Measurements from ENCODE around the gene PHETA1. TPM values are rescaled to one million over a fixed set of nuclear protein-coding genes. Genes with fewer than 3 reads are reported as not detected.

The PHETA1 gene
- total and polyA plus RNA-seq, 12 donors = 11.9 to 41.6 (median 18.6) TPM

DNA sequence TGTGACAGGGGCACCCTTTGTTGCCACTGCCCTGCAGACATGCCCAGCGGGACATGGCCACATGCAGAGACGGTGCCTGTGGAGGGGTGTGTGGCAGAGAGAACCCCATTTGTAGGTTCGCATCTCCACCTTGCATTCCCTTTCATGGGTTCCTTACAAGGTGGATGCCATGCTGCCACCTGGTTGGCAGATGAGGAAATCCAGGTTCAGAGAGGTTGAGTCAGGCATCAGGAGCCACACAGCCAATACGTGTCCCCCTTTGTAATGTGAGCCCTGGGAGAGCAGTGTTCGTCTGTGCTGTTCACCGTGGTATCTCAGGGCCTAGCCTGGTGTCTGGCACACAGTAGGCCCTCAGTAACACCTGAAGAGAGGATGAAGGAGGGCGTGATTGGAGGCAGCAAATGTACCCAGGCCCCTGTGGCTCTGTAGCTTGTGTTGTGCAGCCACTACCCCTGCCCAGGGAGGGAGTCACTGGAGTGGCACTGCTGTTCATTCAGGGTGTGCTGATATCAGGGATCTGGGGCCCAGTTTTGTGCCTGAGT, 45.9 kb upstream of the PHETA1 start:
- WGBS, 2 donors = 91 to 93% methylated on average over 7 of the region's 7 CpGs
- intact Hi-C loops (cut with DNase I) = no loop called here
- peaks cover 35 to 91% (median 67%) of the 10 kb centered on the region in 9 donors for H3K4me1 ChIP-seq

DNA sequence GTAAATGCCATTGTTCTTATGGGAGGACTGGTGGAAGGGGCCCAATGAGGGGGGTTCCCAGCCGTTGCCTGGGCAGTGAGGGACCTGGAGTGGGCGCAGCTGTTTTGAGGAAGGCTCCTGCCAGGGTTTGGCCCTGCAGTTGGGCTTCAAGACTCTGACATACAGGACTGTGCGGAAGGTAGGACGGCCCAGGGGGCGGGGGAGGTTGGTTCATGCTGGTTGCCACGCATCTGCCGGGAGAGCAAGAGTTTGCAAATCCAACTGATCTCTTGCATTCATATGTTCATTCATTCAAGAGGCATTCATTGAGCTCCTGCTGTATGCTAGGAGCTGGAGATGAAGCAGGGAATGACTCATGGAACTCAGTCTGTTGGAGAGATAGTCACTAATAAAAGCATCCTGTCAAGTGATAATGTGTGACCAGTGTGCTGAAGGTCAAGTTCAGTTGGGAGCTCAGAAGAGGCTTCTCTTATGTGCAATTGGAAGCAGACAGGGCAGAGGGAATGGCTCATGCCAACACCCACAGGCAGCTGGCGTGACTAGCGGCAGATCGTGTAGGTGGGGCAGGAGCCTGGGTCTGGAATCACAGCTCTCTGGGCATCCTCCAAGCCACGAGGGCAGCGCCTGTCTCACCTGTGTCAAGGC, 44.7 kb upstream of the PHETA1 start:
- H3K27me3 ChIP-seq = no peaks in the 10 kb centered on the region
- no peak overlapping the region for H3K4me3 ChIP-seq
- H3K9me3 ChIP-seq = no peaks in the 10 kb centered on the region
- WGBS, 2 donors = 57 to 62% methylated on average over 12 of the region's 12 CpGs
- peaks cover 0 to 36% (median 13%) of the 10 kb centered on the region in 9 donors for H3K36me3 ChIP-seq
- peak overlapping the region; percentile 32 to 100 (median 98) for H3K27ac ChIP-seq
- intact Hi-C loops (cut with DNase I) = no loop called here
- peaks cover 48 to 94% (median 80%) of the 10 kb centered on the region in 9 donors for H3K4me1 ChIP-seq
- TF ChIP-seq, protein P1, sequence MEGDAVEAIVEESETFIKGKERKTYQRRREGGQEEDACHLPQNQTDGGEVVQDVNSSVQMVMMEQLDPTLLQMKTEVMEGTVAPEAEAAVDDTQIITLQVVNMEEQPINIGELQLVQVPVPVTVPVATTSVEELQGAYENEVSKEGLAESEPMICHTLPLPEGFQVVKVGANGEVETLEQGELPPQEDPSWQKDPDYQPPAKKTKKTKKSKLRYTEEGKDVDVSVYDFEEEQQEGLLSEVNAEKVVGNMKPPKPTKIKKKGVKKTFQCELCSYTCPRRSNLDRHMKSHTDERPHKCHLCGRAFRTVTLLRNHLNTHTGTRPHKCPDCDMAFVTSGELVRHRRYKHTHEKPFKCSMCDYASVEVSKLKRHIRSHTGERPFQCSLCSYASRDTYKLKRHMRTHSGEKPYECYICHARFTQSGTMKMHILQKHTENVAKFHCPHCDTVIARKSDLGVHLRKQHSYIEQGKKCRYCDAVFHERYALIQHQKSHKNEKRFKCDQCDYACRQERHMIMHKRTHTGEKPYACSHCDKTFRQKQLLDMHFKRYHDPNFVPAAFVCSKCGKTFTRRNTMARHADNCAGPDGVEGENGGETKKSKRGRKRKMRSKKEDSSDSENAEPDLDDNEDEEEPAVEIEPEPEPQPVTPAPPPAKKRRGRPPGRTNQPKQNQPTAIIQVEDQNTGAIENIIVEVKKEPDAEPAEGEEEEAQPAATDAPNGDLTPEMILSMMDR (IDR thresholded peaks at IDR 0.05) = no peak
- DNase-seq (peak; percentile 57 to 59), ATAC-seq (peak in 7 of 8 donors; percentile 6 to 61 (median 45))

More for the DNA sequence above, 45.9 kb upstream of the PHETA1 start:
- H3K4me3 ChIP-seq = no peak overlapping the region
- peak overlapping the region in 9 of 10 donors; percentile 8 to 99 (median 98) for H3K27ac ChIP-seq
- peaks cover 0 to 46% (median 18%) of the 10 kb centered on the region in 9 donors for H3K36me3 ChIP-seq
- DNase-seq (no peak), ATAC-seq (no peak)
- H3K27me3 ChIP-seq = no peaks in the 10 kb centered on the region
- no peaks in the 10 kb centered on the region for H3K9me3 ChIP-seq
- TF ChIP-seq, protein P1 (IDR thresholded peaks at IDR 0.05) = no peak

GRCh38 chr12:111412830-111413441, 44.0 kb upstream of the PHETA1 start:
- no peaks in the 10 kb centered on the region for H3K27me3 ChIP-seq
- ATAC-seq (no peak), DNase-seq (no peak)
- H3K36me3 ChIP-seq = peaks cover 0 to 32% (median 12%) of the 10 kb centered on the region in 9 donors
- peak overlapping the region; percentile 83 to 100 (median 98) for H3K27ac ChIP-seq
- H3K4me3 ChIP-seq = no peak overlapping the region
- intact Hi-C loops (cut with DNase I) = no loop called here
- TF ChIP-seq, protein P1 (IDR thresholded peaks at IDR 0.05) = no peak
- no peaks in the 10 kb centered on the region for H3K9me3 ChIP-seq
- H3K4me1 ChIP-seq = peaks cover 52 to 99% (median 86%) of the 10 kb centered on the region in 9 donors
- 48 to 56% methylated on average over 6 of the region's 6 CpGs for WGBS, 2 donors

DNA sequence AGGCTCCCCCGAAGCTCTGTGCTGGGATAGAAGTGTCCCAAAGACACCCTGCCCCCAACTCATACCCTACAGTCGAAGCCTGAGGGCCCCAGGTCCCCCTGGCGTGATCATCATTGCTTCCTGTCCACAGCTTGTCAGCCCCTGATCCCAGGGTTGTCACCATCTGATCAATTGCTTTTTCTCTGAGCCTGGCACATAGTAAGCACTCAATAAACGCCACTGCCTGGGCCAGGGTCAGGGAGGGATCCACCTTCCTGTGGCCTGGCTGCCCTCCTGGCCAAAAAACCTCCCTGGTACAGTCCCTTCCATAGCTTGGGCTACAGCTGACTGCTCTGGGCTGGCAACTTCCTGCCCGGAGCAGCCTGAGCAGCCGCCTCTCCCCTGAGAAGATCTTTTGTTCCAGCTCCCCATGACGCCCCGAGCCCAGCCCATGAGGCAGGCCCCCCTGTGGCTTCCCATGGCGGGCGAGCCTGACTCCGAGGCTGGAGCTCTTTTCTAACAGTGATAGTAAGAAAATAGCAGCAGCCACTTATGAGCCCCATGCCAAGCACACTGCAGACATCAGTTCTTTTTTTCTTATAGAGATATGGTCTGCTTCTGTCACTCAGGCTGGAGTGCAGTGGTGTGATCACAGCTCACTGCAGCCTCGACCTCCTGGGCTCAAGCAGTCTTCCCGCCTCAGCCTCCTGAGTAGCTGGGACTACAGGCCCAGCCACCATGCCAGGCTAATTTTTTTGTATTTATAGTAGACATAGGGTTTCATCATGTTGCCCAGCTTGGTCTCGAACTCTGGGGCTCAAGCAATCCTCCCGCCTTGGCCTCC, 43.3 kb upstream of the PHETA1 start:
- Histone ChIP-seq H3K36me3 (peaks cover 0 to 25% (median 11%) of the 10 kb centered on the region in 9 donors), H3K9me3 (no peaks in the 10 kb centered on the region), H3K4me1 (peaks cover 59 to 99% (median 89%) of the 10 kb centered on the region in 9 donors), H3K27ac (peak overlapping the region; percentile 83 to 100 (median 98)), H3K27me3 (no peaks in the 10 kb centered on the region), H3K4me3 (peak overlapping the region in 1 of 10 donors; percentile 3)
- TF ChIP-seq, protein P1 (IDR thresholded peaks at IDR 0.05) = no peak
- 30 to 38% methylated on average over 15 of the region's 15 CpGs for WGBS, 2 donors
- DNase-seq = peak in 1 of 2 donors; percentile 56
- intact Hi-C loops (cut with DNase I) = no loop called here
- peak in 7 of 8 donors; percentile 8 to 35 (median 14) for ATAC-seq

Data from heart right ventricle (tissue), 16 donors.